ENCODE measurements around the gene MAGI2.

- TF ChIP-seq CTCF (conservative IDR thresholded peaks at IDR 0.05; ENCODE audit: low read length) (no peak), EZH2phosphoT487 (IDR thresholded peaks at IDR 0.05; ENCODE audit: borderline replicate concordance) (no peak)
These were observed 212.0 kb downstream of the MAGI2 start for GRCh38 chr7:79241288-79242060.

All from Loucy (cell line).